Stimulated activated CD4-positive, alpha-beta T cell treated with anti-CD3 and anti-CD28 coated beads, Interleukin-2, amount 100 ng/mL, for 24 hours (primary cell): ENCODE data around the gene ACSS1.
A peak's percentile ranks its signal among the peaks of the same experiment; 100 is the strongest.
"Not testable (repeated sequence)": the region's sequence is repeated elsewhere in the genome, so short reads cannot be mapped to it uniquely, and the experiment has no call there.

Experiments
- DNase-seq, 2 donors: peaks; one replicate each; pipeline ENCODE4 v3.0.0-alpha.2; 2020

The ACSS1 gene

GRCh38 chr20:25009218-25010145 lies 48.5 kb downstream of the ACSS1 start:
- DNase-seq = no peak

- DNase-seq = no peak
Observed at GRCh38 chr20:25008388-25009217, 49.3 kb downstream of the ACSS1 start.

- DNase-seq = no peak
Observed at GRCh38 chr20:25007491-25008305, 50.2 kb downstream of the ACSS1 start.

- DNase-seq = no peak
Observed at GRCh38 chr20:25006431-25007167, 51.3 kb downstream of the ACSS1 start.

- DNase-seq = no peak
Observed at GRCh38 chr20:25005661-25006060, 52.3 kb downstream of the ACSS1 start.

- DNase-seq = no peak
Observed at GRCh38 chr20:25005220-25005619, 52.7 kb downstream of the ACSS1 start.

GRCh38 chr20:25003002-25003401 lies 54.9 kb downstream of the ACSS1 start:
- DNase-seq = no peak

GRCh38 chr20:25001323-25001722 lies 56.6 kb downstream of the ACSS1 start:
- not testable (repeated sequence) for DNase-seq

- DNase-seq = no peak
Observed at GRCh38 chr20:25000268-25000801, 57.6 kb downstream of the ACSS1 start.

GRCh38 chr20:24999568-24999967 lies 58.4 kb downstream of the ACSS1 start:
- DNase-seq = no peak

GRCh38 chr20:24998631-24999445 lies 59.1 kb downstream of the ACSS1 start:
- no peak for DNase-seq

GRCh38 chr20:24998121-24998520 lies 59.8 kb downstream of the ACSS1 start:
- no peak for DNase-seq

GRCh38 chr20:24996449-24997377 lies 61.2 kb downstream of the ACSS1 start:
- DNase-seq = no peak

GRCh38 chr20:24995741-24996448 lies 62.0 kb downstream of the ACSS1 start:
- DNase-seq = no peak

GRCh38 chr20:24994470-24995368 lies 63.2 kb downstream of the ACSS1 start:
- DNase-seq = peak; percentile 83 to 88

- no peak for DNase-seq
Observed at GRCh38 chr20:24994186-24994465, 63.8 kb downstream of the ACSS1 start.

- no peak for DNase-seq
Observed at GRCh38 chr20:24993337-24994185, 64.4 kb downstream of the ACSS1 start.
